ENCODE measurements around the gene CACNA1I.
A peak's percentile ranks its signal among the peaks of the same experiment; 100 is the strongest.

Gene CACNA1I

GRCh38 chr22:39678862-39679490, 108.4 kb downstream of the CACNA1I start:
- no peak for DNase-seq

GRCh38 chr22:39679652-39680051, 109.1 kb downstream of the CACNA1I start:
- DNase-seq: no peak

DNA sequence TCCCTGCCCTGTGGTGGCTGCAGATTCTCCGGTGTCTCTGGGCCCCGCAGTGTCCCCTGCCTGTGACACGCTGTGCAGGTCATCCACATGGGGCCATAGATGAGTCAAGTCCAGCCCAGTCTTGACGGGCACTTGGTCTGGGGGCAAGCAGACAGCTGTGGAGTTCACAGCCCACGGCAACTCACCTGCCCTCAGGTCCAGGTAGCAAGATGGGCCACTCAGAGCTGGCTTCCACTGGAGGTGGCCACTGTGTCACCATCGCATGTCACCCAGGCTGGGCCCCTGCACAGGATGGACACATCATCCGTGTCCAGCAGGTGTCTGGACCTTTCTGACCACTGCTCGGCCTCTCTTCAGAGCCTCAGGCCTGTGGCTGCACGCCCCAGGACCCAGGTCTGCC, 109.9 kb downstream of the CACNA1I start:
- DNase-seq: no peak

- no peak for DNase-seq
Observed at GRCh38 chr22:39681038-39681861, 110.7 kb downstream of the CACNA1I start.

DNA sequence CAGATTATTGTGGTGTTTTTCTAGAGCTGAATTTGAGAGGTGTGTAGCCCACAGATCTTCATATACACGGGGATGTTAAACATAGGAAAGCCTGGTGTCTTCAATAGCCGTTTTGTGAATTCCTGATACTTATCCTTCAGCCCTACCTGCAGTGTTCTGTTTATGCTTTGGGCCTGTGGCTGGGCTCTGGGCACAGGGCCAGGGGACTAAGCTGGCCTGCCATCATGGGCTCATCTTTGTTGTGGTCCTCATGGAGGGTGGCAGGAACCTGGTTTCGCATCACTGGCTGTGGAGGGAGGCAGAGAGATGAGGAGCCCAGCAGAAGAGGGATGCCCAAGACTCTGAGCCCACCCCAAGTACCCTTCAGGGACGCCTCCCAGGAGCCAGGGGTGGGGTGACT, 112.4 kb downstream of the CACNA1I start:
- no peak for DNase-seq

GRCh38 chr22:39683639-39684038, 113.1 kb downstream of the CACNA1I start:
- DNase-seq: no peak

DNA sequence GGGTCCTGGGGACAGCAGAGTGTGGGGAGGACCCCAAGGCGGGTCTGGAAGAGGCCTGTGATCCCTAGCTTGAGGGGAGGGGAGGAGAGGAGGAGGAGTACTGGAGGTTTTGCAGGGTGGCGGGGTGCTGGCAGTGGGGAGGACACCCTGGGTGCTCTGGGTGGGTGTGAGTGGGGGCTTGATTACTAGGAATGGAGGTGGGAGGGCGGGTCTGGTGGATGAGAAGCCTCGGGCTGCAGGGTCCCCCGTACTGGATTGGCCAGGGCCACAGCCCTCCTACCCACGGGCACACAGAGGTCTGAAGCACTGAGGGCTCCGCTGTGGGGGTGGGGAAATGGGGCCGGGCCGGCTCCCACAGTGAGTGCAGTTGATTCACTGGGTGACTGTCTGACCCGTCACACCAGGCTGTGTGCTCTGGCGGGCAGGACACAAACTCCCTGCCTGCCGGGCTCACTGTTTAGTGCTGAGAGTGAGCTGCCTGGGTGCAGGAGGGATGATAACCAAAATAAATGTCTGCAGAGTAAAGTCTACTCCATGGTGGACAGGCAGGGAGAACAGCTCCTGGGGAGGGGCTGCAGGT, 114.2 kb downstream of the CACNA1I start:
- DNase-seq: no peak

DNA sequence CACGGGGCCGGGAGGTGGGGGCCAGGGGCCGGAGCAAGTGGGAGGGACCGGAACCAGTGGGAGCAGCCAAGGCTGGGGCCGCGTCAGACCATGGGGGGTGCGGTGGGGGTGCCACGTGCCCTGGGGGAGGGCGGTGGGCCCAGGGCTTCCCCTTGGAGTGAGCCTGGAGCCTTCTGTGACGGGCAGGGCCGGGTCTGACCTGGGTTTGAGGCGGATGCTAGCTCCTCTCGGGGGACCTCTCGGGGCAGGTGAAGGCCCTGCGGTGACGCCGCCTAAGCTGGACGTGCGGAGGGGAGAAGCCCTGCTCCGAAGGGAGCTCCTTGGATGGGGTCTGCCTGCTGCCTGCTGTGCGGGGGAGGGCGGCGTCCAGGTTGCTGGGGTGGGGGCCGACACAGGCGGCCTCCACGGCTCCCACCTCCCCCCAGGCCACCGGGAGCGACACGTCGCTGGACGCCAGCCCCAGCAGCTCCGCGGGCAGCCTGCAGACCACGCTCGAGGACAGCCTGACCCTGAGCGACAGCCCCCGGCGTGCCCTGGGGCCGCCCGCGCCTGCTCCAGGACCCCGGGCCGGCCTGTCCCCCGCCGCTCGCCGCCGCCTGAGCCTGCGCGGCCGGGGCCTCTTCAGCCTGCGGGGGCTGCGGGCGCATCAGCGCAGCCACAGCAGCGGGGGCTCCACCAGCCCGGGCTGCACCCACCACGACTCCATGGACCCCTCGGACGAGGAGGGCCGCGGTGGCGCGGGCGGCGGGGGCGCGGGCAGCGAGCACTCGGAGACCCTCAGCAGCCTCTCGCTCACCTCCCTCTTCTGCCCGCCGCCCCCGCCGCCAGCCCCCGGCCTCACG, 115.0 kb downstream of the CACNA1I start:
- no peak for DNase-seq

- no peak for DNase-seq
Observed at GRCh38 chr22:39686178-39686620, 115.6 kb downstream of the CACNA1I start.

DNA sequence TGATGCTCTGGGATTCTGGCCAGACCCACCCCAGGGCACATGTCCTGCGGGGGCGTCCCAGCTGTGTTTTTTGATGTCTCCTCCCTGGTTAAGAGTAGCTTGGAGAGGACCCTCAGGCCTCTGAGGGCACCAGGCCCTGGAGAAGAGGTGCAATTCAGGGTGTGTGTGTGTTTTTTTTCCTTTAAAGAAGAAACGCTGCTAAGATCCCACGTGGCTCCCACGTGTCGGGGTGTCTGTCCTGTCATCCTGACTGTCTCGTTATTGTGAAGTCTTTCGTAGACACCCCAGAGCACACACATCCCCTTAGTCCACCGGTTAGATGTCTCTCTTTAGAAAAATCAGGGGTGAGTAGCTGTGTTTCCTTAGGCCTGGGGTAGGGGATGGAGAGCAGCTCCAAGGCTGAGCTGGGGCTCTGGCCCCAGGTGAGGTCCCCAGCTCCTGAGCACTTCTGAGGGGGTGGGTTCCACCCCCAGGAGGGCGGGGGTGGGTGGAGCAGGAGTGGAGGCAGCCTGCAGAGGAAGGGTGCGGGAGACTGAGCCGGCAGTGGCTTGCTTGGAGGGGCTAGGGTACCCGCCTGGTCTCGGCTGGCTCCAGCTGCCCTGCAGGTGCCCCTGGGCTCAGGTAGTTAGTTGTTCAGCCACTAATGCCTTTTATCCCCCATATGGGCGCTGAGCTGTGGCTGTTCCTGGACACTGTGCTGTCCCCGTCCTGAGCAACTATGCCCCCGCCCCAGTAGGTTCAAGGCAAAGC, 116.4 kb downstream of the CACNA1I start:
- no peak for DNase-seq

- no peak for DNase-seq
Observed at GRCh38 chr22:39688186-39688785, 117.7 kb downstream of the CACNA1I start.

DNA sequence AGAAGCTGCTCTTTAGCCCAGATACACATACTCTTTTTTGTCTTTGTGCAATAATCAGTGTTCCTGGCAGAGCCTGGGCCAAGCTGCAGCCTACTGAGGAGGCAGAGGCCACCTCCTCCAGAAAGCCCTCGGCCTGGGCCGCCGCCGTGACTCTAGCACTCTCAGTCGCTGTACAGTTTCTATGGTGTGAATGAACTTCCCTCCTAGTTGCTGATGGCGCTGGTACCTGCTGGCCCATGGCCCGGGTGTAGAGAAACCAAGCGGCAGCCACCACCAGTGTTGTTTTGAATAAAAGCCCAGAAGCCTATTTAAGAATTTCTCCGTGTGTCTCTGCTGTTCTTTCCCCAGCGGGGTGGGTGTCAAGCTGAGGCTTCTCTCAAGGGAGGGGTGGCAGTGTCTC, 118.9 kb downstream of the CACNA1I start:
- DNase-seq: no peak

GRCh38 chr22:39690881-39691605, 120.5 kb downstream of the CACNA1I start:
- peak; percentile 19 for DNase-seq

DNA sequence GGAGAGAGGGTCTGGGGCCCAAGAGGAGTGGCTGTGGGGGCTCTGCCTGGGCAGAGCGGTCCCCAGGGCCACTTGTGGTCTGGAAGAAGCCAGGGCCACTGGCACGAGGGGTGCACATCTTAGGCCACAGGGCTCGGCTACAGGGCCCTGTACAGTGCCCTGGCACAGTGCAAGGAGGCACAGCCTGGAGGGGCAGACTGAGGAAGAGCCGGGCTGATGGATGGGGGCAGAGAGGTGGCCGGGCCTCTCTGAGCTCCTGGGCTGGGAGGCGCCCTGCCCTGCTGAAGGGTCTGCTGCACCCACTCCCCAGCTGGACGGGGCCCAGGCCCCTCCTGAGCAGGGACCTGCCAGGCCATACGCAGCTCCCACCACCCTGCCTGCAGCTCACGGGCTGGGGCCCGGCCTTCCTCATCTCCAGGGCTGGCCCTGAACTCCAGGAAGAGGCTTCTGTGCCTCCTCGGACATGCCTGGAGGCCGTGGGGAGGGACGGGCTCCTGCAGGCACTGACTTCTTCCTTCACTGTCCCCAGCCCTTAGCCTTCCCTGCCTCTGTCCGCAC, 123.5 kb downstream of the CACNA1I start:
- no peak for DNase-seq

DNA sequence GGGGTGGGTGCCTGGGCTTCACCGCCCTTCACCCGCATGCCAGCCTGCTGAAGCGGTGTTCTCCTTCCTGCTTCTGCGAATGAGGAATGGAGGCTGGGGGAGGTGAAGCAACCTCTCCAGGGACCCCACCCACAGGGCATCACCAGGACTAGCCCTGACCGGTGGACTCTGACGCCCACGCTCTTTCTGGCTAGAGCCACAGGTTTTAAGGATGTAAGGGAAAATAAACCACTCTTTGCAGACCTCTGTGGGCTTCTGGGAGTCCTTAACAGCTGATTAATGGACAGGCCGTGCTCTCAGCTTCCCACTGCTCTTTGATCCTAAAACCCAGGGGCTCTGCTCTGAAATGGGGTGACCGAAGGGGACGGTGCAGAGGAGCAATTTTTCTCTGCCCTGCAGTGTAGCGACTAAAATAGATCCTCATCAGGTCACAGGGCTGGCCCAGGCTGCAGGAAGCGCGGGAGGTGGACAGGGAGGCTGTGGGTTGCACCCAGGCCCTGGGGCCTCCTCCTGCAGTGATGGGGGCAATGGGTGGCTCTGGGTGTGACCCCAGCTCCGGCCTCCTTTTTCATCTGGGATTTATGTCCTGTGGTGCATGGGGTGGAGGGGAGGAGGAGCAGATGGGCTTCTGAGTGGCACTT, 127.4 kb downstream of the CACNA1I start:
- DNase-seq: no peak

- DNase-seq: no peak
Observed at GRCh38 chr22:39699631-39700360, 129.2 kb downstream of the CACNA1I start.

DNA sequence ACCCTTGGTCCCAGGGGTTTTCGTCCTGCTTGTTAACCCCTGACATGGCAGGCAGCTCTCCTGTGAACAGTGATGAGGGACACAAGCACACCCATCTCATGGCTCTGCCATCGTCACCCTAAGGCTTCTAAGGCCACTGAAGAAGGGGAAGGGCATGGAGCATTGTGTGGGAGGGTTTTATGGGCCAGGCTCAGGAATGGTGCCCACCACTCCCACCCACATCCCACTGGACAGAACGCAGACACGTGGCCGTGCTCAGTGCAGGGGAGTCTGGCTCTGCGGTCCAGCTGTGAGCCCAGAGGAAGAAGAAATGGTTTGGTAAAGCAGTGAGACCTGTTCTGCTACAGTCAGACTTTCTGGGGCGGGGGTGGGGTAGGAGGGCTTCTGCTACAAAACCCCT, 130.0 kb downstream of the CACNA1I start:
- no peak for DNase-seq

DNA sequence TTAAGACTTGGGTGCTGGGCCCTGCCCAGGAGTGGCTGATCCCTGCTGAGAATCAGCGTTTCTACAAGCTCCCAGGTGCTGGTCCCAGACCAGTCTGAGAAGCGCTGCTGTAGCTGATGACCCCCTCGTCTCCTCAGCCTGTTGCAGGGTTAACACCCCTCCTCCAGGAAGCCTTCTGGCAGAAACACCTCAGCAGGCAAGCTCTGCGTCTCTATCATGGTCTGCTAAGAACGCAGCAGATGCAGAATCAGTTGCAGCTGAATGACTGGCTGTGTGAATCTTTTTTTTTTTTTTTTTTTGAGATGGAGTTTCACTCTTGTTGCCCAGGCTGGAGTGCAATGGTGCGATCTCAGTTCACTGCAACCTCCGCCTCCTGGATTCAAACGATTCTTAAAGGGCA, 132.5 kb downstream of the CACNA1I start:
- DNase-seq: no peak

DNA sequence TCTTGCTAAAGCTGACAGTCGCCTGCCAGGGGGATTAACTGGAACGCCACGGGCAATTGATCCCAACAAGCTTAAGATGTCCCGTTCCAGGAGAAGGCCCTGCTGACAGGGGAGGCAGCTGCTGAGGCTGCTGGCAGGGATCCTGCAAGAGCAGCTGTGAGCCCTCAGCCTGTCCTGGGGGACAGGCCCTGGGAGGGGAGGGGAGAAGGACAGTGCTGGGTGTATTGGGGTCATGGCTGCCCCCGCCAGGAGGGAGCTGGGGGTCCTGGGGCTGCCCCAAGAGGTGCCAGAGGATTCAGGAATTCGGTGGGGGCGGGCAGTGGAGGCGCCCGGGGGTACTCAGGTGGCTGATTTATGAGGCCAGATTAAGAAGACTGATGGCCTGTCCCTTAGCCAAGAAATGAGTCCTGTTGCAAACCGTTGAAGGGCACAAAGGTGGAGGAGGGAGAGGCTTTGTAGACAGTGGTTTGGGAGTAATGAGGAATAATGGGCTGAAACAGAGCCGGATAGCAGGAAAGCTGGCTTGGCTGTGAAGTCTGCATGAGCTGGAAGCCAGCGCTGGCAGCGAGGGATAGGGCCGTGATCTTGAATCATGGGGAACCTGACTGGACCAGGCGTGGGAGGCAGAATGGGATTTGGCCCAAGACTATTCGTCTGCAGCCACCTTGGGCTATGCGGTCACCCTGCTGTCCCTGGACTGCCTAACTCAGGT, 133.5 kb downstream of the CACNA1I start:
- DNase-seq: no peak

All from activated T-cell treated with anti-CD3 and anti-CD28 coated beads for 4 hours (primary cell).